Stimulated activated CD4-positive, alpha-beta T cell treated with anti-CD3 and anti-CD28 coated beads, Interleukin-15, amount 100 ng/mL, for 1 hour (primary cell): ENCODE data around the gene C1QB.

Experiments used
- DNase-seq, 2 donors: peaks; one replicate each; pipeline ENCODE4 v3.0.0-alpha.2; 2020; ENCODE audit warnings: low read depth in 1 of 2, low spot score in 1 of 2

The C1QB gene, protein sequence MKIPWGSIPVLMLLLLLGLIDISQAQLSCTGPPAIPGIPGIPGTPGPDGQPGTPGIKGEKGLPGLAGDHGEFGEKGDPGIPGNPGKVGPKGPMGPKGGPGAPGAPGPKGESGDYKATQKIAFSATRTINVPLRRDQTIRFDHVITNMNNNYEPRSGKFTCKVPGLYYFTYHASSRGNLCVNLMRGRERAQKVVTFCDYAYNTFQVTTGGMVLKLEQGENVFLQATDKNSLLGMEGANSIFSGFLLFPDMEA

DNA sequence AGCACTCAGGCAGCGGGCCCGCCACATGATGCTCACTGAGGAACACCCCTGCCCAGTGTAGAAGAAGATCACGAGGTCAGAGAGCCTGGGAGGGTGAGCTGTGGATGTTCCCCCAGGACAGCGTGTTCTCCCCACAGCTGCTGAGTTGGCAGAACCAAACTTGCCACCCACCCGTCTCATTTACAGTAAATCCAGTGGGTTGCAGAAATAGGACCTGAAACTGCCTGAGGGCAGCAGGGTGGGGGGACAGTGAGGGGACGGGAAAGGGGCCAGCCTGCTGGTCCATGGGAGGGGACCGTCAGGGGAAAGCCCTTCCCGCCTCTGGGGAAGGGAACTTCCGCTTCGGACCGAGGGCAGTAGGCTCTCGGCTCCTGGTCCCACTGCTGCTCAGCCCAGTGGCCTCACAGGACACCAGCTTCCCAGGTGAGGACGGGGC lies at the start of gene C1QB:
Gene C1QB, plus strand, starts transcription at position 356 of the 436 bp plus-strand sequence. CDS start 6,227 bp downstream, outside the sequence.
- DNase-seq = no peak

DNA sequence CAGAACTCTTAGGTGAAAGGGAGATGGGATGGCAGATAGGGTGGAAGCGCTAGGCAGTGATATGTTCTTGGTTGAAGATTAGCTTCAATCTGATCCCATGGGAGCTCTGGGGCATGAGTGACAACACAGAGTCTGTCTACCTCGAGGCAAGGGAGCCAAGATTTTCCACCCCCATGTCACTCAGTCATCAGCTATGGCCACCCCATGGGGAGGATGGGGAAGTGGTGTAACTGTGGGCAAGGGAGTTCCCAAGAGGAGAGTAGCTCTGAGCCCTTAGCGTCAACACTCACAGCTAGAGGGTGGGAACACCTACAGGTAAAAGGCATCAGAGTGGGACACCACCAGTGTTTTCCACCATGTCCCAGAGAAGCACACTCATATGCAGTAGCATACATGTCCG lies 46.9 kb upstream of the C1QB start:
- DNase-seq = no peak

DNA sequence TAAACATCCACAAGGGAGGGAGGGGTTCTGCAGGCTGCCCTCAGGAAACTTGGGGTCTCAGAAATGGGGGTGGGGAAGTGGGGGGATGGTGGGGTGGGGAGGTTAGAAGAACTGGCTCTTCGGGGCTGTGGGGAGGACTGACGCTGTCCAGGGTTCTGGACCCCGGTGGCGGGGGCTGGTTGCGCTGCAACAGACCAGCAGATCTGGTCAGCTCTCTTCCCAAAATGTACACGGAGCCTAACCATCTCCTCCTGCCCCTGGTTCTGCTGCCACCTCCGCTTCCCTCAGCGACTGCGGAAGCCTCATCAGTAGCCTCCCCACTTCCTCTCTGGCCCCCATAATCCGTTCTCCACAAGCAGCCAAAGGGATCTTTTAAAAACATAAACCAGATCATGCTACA lies 45.9 kb upstream of the C1QB start:
- no peak for DNase-seq

DNA sequence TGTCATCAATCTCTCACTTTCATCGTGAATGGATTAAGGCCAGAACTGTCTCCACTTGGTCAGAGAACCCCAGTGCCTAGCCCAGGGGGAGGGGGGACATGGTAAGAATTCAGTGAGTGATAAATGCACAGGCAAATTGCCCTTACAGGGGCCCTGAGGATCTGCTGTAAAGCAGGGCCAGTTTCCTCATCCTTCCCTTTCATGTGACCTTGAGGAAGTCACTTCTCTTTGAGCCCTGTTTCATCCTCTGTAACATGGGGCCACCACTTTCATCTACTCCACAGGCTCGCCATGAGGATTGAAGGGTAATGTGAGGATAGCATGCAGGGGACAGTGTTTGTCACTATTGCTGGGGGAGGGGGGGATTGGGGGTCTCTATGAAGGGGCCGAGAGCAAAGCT lies 44.7 kb upstream of the C1QB start:
- no peak for DNase-seq

DNA sequence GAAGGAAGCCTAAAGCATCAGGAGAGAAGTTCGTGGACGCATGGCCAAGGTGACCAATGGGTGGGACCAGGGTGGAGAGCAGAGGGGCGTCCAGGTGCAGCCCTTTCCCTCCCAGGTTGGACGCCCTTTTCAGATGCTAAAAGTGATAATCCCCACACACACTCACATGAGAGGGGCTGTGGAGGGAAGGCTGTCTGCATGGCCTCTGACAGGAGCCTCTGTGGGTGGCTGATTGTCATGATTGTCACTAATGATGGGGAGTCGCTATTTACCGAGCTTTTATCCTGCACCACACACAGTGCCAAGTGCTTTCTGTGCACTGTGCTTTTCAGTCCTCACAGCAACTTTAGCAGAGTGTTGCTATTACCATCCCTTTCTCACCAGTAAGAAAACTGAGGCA lies 43.7 kb upstream of the C1QB start:
- DNase-seq = no peak

DNA sequence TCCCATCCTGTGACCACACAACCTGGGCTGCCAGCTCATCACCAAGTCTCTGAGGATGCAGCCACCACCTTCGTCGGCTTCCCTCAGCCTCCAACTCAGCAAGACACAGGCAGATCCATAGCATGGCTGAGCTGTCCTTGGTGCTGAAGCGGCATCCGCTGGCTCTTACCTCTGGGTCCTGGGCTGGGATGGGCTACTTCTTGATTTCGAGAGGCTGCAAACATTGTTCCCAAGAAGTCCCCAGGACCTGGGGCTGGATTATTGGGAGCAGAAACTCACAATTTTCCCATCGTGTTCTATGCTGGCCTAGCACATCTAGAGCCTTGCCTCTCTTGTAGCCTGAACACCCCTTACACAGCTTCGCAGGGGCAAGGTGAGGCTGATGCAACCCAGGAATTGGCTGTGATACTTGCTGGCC lies 41.5 kb upstream of the C1QB start:
- DNase-seq = no peak

DNA sequence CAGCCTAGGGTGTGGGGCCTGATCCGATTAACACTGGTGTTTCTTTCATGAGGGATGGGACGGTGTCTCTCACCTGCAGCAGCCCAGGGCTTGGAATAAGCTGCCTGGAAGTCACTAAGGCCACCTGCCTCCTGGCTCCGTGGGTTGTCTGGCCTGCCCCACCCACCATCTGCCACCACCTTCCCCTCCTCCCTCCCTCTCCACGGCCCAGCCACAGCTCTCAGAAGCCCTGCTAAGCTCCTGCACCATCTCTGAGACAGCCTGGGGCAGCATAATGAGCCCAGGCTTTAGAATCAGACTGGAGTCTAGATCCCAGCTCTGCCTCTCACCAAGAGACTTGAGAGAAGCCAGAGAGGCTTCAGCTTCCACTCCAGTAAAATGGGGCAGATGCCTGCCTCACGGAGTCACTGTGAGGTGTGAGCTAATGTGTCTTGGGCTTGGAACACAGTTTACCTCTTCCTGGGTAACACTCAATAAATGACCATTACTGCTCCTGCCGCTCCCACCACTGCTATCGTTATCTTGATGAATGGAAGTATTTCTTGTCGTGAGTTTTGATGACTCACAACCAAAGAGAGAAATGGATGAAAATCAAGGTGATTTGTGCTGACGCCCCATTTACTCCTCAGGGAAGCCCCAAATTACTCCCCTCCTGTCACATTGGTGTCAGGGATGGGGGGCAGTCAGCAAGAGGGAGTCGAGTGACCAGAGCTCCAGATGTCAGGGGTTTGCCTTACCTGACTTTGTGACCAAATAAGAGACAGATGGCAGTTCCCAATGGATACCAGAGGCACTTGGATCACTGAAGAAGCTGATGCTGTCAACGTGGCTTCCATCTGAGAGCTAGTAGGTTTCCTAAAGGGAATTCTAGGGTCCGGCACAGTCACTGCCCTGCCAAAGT lies 40.1 kb upstream of the C1QB start:
- DNase-seq = no peak

DNA sequence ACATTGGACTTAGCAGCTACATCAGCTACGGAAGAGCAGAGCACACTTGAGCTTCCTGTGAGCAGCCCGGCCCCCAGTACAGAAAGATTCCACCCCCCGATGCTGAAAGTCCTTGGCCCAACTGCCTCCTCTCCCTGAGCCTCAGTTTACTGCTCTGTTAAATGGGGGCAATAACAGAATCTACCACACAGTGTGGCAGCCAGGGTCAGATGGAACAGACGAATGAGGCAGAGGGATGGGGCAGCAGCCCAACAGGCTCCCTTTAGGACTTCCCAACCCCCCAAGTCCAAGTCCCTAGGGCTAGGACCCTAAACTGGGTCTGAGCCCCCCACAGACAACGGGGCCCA lies 39.5 kb upstream of the C1QB start:
- no peak for DNase-seq

DNA sequence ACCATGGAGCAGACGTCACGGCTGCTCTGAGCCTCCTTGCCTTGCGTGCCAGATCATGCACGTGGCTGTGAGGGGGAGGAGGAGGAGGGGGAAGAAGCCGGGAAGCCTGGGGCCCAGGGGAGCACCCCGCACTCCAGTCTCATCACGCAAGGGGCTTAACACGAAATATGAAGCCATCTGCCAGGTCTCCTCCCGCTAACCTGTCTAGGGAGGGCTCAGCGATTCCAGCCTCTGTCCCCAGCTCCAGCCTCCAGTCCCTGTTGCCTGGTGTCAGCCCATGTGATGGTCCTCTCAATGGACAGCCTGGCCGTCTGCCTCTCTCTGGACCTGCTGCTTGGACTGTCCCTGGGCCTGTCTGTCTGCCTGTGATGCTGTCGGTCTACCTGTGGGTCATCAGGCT lies 39.1 kb upstream of the C1QB start:
- no peak for DNase-seq

DNA sequence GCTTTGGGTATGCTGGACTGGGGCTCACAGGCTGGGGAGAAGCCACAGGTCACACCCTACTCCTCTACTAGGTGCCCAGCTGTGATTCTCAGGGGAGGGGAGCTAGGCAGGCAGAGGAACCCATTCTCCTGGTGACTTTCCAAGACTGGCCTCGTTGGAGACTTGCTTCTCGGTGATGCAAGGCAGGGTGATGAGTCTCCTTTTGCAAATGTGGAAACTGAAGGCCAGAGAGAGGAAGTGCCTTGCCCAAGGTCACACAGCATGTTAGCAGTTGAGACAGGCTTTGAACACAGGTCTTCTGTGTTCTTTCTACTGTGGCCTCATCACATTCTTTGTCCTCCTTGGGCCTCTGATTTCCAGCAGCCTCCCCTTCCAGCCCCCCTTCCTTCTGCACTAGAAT lies 37.1 kb upstream of the C1QB start:
- no peak for DNase-seq

DNA sequence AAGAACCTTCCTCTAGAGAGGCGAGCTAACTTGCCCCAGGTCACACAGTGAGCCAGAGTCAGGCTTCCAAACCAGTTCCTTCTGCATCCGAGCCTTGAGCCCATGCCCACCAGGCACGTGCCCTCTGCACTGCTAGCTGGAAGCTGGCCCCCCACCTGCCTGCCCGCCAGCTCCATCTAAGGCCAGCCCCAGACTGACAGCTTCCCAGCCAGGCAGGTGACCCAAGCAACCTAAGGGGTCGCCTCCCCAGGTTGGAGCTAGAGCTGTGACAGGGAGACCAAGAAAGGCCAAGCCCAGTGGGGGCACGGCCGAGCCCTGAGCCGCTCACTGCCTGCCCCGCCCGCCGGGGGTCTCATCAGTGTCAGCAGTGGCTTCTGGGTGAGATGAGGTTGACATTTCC lies 36.5 kb upstream of the C1QB start:
- DNase-seq = no peak

DNA sequence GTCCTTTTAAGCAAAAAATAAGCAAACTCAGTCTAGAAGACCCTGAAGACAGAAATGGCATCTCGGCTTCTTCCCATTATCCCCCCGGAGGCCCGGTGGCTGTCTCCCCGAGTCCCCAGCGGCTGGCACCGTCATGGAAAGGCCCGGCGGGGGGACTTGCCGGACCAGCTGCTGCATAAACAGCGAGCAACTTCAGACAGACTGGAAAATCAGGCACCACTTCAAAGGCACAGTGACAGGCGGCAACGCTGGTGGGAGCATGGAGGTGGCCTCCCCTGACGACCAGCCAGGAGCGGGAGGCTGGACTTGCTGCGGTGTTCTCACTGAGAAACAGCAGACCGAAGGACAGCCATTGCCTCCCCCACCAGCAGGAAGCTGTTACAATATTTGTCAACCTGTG lies 35.0 kb upstream of the C1QB start:
- no peak for DNase-seq

DNA sequence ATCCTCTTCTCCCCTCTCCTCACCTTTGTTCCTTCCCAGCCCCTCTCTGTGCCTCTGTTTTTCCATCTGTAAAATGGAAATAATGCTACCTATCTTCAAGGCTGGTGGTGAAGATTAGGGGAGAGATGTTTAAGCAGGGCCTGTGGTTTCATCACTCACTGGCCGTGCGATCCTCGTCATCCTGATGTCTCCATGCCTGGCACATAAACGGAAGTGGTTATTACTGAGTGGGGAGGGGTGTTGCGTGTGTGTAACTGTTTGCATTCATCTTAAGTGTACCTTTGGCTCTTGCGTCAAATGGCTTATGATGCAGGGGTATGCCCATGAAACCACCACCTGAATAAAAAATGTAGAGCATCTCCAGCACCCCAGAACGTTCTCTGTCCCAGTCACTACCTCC lies 33.8 kb upstream of the C1QB start:
- DNase-seq = no peak

DNA sequence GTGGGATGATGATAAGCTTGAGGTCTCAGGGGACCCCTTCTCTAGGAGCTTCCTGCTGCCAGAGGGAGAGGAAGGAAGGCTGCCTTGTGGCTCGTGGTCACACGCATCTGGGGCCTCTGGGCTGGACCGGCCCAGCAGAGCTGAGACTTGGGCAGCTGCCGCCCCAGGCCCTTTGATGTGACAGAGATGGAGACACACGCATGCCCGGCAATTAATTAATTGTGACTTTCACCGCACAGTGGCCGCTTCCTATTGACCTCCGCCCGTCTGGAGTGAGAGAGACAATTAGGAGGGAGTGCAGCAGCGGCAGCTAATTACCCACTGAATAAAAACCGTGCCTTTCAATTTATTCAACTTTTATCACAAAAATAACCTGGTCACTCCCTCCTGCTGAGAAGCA lies 33.2 kb upstream of the C1QB start:
- no peak for DNase-seq

DNA sequence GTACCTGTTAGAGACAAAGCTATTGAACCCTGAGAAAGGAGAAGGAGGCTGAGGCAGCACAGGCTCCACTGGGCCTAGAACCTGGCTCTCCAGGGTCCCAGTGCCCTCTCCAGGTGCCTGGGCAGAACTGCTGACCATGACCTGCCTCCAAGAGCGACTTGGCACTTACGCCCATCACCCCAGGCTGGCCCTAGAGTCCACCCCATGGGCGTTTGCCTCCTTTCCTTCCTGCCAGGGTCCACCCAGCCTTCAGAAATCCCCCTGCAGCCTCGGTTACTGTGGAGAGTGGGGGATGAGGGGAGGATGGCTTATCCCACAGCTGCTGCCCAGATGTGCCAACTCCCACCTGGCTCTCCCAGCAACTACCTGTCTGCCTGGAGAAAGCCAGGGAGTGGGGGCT lies 31.3 kb upstream of the C1QB start:
- no peak for DNase-seq

DNA sequence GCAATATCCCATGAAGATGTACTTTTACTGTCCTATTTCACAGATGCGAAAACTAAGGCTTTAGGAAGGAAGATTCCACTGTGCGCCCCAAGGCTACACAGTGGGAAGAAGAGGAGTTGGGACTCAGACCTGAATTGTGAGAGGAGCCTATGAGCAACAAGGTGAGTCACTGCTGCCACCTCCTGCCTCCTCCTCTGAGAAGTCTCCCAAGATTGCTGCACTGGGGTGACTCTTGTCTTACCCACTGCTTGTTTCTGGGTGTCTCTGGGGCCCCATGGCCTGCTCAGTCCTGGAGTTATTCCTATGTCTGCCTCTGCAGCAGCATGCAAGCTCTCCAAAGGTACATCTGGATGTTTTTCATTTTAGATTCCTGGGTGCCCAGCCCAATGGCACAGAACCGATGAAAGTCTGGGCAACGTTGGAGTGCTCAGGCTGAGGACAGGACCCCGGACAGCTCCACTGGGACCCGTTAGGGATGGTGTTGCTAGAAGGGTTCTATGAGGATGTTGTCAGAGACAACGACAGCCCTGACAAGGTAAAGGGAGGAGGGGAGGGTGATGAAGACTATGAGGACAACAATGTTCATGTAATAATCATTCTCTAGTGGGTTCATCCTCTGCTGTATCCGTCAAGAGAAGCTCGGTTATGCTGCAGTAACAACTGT lies 27.6 kb upstream of the C1QB start:
- no peak for DNase-seq

DNA sequence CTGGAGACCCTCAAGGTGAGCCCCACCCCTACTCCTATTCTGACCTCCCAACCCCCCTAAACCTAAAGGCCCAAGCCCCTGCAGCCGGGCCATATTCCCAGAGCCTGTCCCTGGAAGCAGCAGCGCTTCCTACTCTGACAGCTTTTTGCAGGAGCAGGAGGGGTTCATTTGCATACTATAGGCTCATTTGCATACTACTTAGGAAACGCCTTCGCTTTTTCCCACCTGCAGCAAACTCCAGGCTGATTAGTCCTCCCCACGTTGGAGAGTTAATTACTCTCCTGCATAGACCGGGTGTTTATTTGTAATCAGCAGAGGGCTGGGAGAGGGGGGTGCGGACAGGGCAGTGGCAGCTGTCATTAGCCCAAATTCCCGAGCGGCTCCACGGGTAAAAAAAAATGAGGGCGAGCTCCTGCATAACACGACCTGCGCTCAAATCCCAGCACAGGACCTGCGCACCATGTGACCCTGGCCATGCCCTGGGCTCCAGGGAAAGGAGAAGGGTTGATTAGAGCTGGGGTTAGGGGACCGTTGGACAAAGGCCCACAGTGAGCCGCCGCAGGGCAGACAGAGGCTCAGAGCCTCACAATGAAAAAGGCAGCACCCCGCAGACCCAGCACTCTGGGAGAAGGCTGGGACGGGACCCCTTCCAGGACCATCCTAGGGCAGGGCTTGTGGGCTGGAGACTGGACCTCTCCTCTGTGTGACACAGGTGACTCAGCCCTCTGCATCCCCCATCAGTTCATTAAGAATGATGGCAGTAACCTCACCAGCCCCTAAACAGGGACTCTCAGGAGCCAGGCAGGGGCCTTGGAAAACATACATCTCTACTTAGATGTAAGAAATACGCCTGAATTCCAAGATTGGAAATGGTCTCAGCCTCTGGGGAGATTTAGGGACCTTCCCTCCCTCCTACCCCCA lies 26.5 kb upstream of the C1QB start:
- no peak for DNase-seq

DNA sequence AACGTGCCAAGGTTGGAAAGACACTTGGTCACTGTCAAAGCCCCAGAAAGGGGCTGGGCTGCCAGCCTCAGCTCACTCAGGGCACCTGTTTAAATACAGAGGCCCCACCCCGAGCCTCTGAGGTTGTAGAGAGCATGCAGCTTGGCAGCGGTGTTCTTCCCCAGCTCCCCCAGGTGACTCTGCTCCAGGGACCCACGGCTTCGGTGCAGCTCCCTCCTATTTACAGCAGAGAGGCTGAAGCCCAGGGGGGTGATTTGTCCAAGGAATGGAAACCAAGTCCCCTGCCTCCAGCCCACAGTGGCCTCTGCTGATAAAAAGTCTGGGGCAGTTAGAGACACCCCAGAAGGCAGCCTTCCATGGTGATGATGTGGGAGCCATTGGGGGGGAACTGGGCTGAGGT lies 25.7 kb upstream of the C1QB start:
- no peak for DNase-seq

DNA sequence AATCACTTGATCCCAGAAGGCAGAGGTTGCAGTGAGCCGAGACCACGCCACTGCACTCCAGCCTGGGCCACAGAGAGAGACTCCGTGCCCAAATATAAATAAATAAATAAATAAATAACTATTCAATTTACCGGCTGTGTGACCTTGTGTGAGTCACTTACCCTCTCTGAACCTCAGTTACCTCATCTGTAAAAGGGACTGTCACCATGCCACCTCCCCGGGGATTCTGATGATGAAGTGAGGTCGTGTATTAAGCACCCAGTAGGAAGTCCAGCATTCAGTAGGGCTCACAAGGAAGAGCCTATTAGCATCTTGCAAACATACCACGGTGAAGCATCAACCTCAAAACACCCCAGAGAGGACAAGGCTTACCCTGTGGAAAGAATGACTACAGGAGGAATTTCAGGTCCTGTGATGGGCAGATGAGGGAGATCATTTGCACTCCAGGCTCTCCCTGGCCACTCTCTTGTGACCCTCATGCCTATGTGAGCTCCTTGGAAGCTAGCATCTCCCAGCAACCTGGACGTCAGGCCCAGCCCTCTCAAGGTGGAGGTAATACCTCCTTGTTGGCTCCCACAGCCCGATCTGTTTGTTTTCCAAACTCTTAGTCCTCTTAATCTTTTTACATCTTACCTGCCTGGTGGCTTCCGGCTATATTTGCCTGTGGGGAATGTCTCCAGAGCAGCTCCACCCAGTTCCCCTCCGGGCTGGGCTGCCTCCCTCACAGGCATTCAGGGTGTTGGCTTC lies 24.2 kb upstream of the C1QB start:
- DNase-seq = no peak

DNA sequence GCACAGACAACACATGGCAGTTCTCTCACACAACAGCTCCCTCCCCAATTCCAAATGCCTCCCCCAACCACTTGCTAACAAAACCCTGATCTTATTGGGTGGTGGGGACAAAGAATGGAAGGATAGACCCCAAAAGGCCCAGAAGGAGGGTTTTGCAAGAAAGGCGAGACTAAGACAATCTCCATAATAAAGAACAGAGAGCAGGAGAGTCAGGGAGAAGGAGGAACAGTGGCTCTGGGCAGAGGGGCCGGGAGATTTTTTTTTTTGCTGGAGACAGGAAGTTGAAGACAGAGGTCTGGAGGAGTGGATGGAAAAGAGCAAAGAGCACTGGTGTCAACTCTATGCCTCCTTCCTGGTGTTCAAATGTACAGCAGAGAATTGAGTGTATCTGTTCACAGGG lies 23.1 kb upstream of the C1QB start:
- no peak for DNase-seq
